Liver (tissue), 9 donors: ENCODE measurements around the gene TNS1. TPM values are rescaled to one million over a fixed set of nuclear protein-coding genes. Genes with fewer than 3 reads are reported as not detected.
A peak's percentile ranks its signal among the peaks of the same experiment; 100 is the strongest.

ENCODE experiments used
- DNase-seq: peaks from one replicate; pipeline ENCODE4 v3.0.0-alpha.2; 2017; ENCODE audit warnings: low spot score
- H3K27ac ChIP-seq, 2 donors: one replicate each; pipeline ENCODE4 v1.7.0; 2013; ENCODE audit warnings: inconsistent platforms in 2 of 2, low read length in 2 of 2, control low read depth in 1 of 2, low read depth in 1 of 2, mild to moderate bottlenecking in 1 of 2
- H3K27me3 ChIP-seq, 4 donors: one replicate each; pipeline versions ENCODE4 v1.6.1 to v1.7.0; 2013; ENCODE audit warnings: low read length in 3 of 4, inconsistent platforms in 1 of 4, mild to moderate bottlenecking in 1 of 4, moderate library complexity in 1 of 4; ENCODE audit not compliant: control insufficient read depth in 4 of 4, insufficient read depth in 4 of 4
- H3K36me3 ChIP-seq, 4 donors: one replicate each; pipeline versions ENCODE4 v1.6.1 to v1.7.0; 2013; ENCODE audit warnings: low read length in 3 of 4, mild to moderate bottlenecking in 3 of 4, low read depth in 1 of 4, moderate library complexity in 1 of 4; ENCODE audit not compliant: control insufficient read depth in 4 of 4, insufficient read depth in 3 of 4
- H3K4me1 ChIP-seq, 4 donors: one replicate each; pipeline versions ENCODE4 v1.6.1 to v1.7.0; 2013; ENCODE audit warnings: low read length in 3 of 4, mild to moderate bottlenecking in 3 of 4, moderate library complexity in 1 of 4; ENCODE audit not compliant: control insufficient read depth in 4 of 4, insufficient read depth in 4 of 4
- H3K4me3 ChIP-seq, 3 donors: one replicate each; pipeline versions ENCODE4 v1.6.1 to v1.7.0; 2013; ENCODE audit warnings: low read length in 3 of 3, control low read depth in 1 of 3, low read depth in 1 of 3, mild to moderate bottlenecking in 1 of 3
- H3K9ac ChIP-seq, 2 donors: one replicate each; pipeline ENCODE4 v1.7.0; 2013; ENCODE audit warnings: low read length in 2 of 2, mild to moderate bottlenecking in 2 of 2, moderate library complexity in 2 of 2, control low read depth in 1 of 2, low read depth in 1 of 2
- H3K9me3 ChIP-seq, 4 donors: one replicate each; pipeline versions ENCODE4 v1.6.1 to v1.7.0; 2013; ENCODE audit warnings: low read length in 3 of 4; ENCODE audit not compliant: control insufficient read depth in 4 of 4
- ATF3 ChIP-seq: IDR thresholded peaks from 2 replicates; pipeline ENCODE4 v1.6.1; 2016; ENCODE audit warnings: antibody characterized with exemption
- CTCF ChIP-seq: fragments of 150-350 bp; IDR thresholded peaks from 2 replicates; pipeline ENCODE4 v1.5.1; 2017; ENCODE audit warnings: improper control_type of control experiment, low read depth, low read length; ENCODE audit not compliant: missing input control
- EGR1 ChIP-seq, 2 donors: IDR thresholded peaks; 2 replicates each; pipeline ENCODE4 v1.6.1; 2016 to 2018; ENCODE audit warnings: antibody characterized with exemption in 2 of 2, low read depth in 2 of 2
- FOXA1 ChIP-seq: IDR thresholded peaks from 2 replicates; pipeline ENCODE4 v1.6.1; 2016; ENCODE audit warnings: antibody characterized with exemption
- FOXA2 ChIP-seq: IDR thresholded peaks from 2 replicates; pipeline ENCODE4 v1.6.1; 2016; ENCODE audit warnings: antibody characterized with exemption
- GABPA ChIP-seq, 2 donors: IDR thresholded peaks in 1 of 2; conservative IDR thresholded peaks in 1 of 2; 2 replicates each; pipeline ENCODE4 v1.6.1; 2016; ENCODE audit warnings: antibody characterized with exemption in 2 of 2, mild to moderate bottlenecking in 1 of 2, moderate library complexity in 1 of 2
- HNF4A ChIP-seq, 2 donors: conservative IDR thresholded peaks; 2 replicates each; pipeline ENCODE4 v1.6.1; 2016; ENCODE audit warnings: antibody characterized with exemption in 2 of 2, mild to moderate bottlenecking in 2 of 2
- HNF4G ChIP-seq: IDR thresholded peaks from 2 replicates; pipeline ENCODE4 v1.6.1; 2016; ENCODE audit warnings: antibody characterized with exemption
- JUND ChIP-seq, 2 donors: IDR thresholded peaks; 2 replicates each; pipeline ENCODE4 v1.6.1; 2016; ENCODE audit warnings: antibody characterized with exemption in 2 of 2
- MAX ChIP-seq: IDR thresholded peaks from 2 replicates; pipeline ENCODE4 v1.6.1; 2016; ENCODE audit warnings: antibody characterized with exemption
- NR2F2 ChIP-seq: IDR thresholded peaks from 2 replicates; pipeline ENCODE4 v1.6.1; 2016; ENCODE audit warnings: antibody characterized with exemption
- RAD21 ChIP-seq, 2 donors: IDR thresholded peaks; 2 replicates each; pipeline ENCODE4 v1.6.1; 2016; ENCODE audit warnings: antibody characterized with exemption in 2 of 2, mild to moderate bottlenecking in 2 of 2
- REST ChIP-seq: IDR thresholded peaks from 2 replicates; pipeline ENCODE4 v1.6.1; 2016; ENCODE audit warnings: antibody characterized with exemption, mild to moderate bottlenecking
- RXRA ChIP-seq, 2 donors: IDR thresholded peaks; 2 replicates each; pipeline ENCODE4 v1.6.1; 2017 to 2018; ENCODE audit warnings: antibody characterized with exemption in 2 of 2, mild to moderate bottlenecking in 1 of 2
- SP1 ChIP-seq: IDR thresholded peaks from 2 replicates; pipeline ENCODE4 v1.6.1; 2018; ENCODE audit warnings: antibody characterized with exemption, mild to moderate bottlenecking
- TAF1 ChIP-seq: conservative IDR thresholded peaks from 2 replicates; pipeline ENCODE4 v1.6.1; 2016; ENCODE audit warnings: antibody characterized with exemption, mild to moderate bottlenecking
- YY1 ChIP-seq: IDR thresholded peaks from 2 replicates; pipeline ENCODE4 v1.6.1; 2016; ENCODE audit warnings: antibody characterized with exemption, mild to moderate bottlenecking
- ZBTB33 ChIP-seq: IDR thresholded peaks from 2 replicates; pipeline ENCODE4 v1.6.1; 2016; ENCODE audit warnings: antibody characterized with exemption
- whole genome bisulfite sequencing: extraction: QIAGEN DNeasy Blood & Tissue Kit; methylation state at CpG from one replicate; pipeline ENCODE4 v1.1.7; 2013; 5-methylcytosine and 5-hydroxymethylcytosine counted together
- polyA plus RNA-seq, 2 donors: library from polyadenylated mRNA; stranded (reverse) in 1 of 2; unstranded in 1 of 2; fragments of 200-250 nt in 1 of 2; fragments of >200 nt in 1 of 2; fragmentation: Nextera tagmentation in 1 of 2; extraction: Ambion mirVana in 1 of 2; gene quantifications; one replicate each; pipeline versions ENCODE4 v1.2.1 to v1.2.3, GENCODE V29; 2013 to 2015
- total RNA-seq, 2 donors: library from RNA; depleted of rRNA; stranded (reverse); fragments of >200 nt; gene quantifications; one replicate each; pipeline ENCODE4 v1.2.3, GENCODE V29; 2014
- donor health status: healthy.
- donor health status: healthy.
- donor health status: healthy.
- donor health status: healthy.
- donor health status: healthy.

Gene TNS1
- total and polyA plus RNA-seq, 4 donors, result 16.3 to 128 (median 57.3) TPM

GRCh38 chr2:217930761-217931563, 71.8 kb downstream of the TNS1 start:
- Histone ChIP-seq H3K36me3 (peaks cover 0 to 4% (median 0%) of the 10 kb centered on the region in 4 donors), H3K4me1 (peaks cover 45 to 98% (median 74%) of the 10 kb centered on the region in 4 donors), H3K9me3 (no peaks in the 10 kb centered on the region), H3K27ac (peak overlapping the region; percentile 95 to 99), H3K4me3 (no peak overlapping the region), H3K9ac (peak overlapping the region; percentile 24 to 47), H3K27me3 (no peaks in the 10 kb centered on the region)
- WGBS, result 50% methylated on average over 11 of the region's 11 CpGs
- TF ChIP-seq YY1 (no peak), RXRA (IDR thresholded peaks at IDR 0.05) (peak; percentile 58 to 72), CTCF (no peak), FOXA1 (no peak), EGR1 (IDR thresholded peaks at IDR 0.05; ENCODE audit: low read depth in 2 of 2) (no peak), HNF4A (conservative IDR thresholded peaks at IDR 0.05) (peak; percentile 63 to 67), HNF4G (no peak), RAD21 (IDR thresholded peaks at IDR 0.05) (peak in 1 of 2 donors; percentile 14), ATF3 (no peak), GABPA (IDR thresholded peaks at IDR 0.05 in 1 of 2, conservative IDR thresholded peaks at IDR 0.05 in 1 of 2) (no peak), ZBTB33 (no peak), JUND (IDR thresholded peaks at IDR 0.05) (no peak), NR2F2 (peak; percentile 72), FOXA2 (no peak), MAX (no peak), TAF1 (no peak), REST (no peak), SP1 (peak; percentile 46)
- no peak for DNase-seq
